Forelimb muscle (tissue), 1 donor: ENCODE results near the gene PSMD3. TPM values are rescaled to one million over a fixed set of nuclear protein-coding genes. Genes with fewer than 3 reads are reported as not detected.

Source experiments
- DNase-seq: peaks from one replicate; pipeline ENCODE4 v3.0.0-alpha.2; 2013; ENCODE audit warnings: low read depth
- polyA plus RNA-seq: library from polyadenylated mRNA; unstranded; fragments of 120-200 nt; gene quantifications from one replicate; pipeline ENCODE4 v1.2.1, GENCODE V29; 2013; ENCODE audit not compliant: insufficient read length

PSMD3 gene
- polyA plus RNA-seq, 1 donor: 92.0 TPM

DNA sequence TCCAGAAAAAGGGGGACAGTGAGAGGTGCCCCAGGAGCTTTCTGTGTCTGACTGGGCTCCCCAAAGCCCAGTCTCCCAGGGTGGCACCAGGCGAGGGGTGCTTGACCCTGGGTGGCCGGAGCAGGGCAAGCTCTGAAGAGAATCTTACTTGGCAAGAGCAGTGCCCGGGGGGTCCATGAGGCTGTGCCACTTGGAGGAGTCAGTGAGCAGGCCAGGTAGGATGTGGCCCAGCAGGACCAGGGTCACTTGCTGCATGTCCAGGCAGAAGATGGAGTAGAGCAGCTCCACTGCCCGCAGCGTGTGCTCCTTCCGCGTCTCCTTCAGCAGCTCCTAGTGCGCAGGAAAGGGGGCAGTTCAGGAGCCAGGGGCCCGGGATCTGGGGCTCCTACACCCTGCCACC lies 41.9 kb downstream of the PSMD3 start:
- DNase-seq: no peak

DNA sequence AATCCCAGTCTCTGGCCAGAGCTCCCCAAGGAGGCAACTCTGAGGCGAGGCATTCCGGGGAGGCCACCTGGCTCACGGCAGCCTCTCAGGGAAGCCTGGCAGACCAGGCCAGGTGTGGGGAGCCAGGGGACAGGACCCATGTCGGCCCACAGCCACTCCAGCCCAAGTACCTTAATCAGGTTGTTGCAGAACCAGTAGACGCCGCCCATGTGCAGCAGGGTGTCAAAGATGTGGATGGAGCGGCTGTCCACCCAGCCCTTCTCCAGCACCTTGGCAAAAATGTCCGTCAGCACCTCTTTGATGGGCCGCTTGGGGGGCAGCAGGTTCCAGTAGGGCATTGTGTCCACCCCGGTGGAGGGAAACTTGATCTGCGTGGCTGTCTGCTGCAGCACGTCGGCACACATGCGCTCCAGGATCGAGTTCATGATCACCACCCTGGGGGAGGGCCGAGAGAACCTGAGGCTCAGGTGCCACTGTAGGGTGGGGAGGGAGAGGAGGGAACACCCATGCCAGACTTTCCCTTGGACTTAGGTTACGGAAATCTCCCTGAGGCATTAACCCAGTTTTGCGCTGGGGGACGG lies 42.4 kb downstream of the PSMD3 start:
- DNase-seq: no peak

DNA sequence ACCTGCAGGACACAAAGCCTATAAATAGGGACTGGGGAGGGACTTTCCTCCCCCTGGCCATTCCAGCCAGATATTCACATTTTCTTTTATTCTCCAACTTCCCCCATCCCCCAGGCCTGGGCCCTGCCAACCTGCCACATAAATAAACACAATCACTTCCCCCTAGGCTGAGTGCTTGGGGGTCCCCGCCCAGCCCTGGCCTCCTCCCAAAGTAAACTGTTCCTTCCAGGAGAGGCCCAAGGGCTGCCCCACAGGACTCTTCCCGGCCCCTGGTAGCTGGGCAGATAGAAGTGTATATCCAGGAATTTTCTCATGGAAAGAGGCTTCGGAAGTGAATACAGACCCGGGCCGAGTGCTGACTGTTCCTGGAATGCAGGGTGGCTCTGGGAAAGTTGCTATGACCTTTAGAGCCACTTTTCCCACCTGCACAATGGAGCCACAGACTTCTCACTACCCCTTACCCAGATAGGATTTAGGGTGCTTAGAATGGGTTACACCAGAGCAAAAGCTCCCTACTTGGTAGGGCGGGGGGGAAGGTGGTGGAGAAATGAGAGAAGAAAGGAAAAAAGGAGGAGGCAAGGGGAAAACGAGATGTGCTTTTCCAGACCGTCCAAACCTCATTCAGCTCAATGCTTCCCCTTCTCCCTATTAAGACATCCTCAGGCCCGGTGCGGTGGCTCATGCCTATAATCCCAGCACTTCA lies 43.1 kb downstream of the PSMD3 start:
- DNase-seq: no peak

GRCh38 chr17:40024901-40025300 lies 44.3 kb downstream of the PSMD3 start:
- DNase-seq: no peak

- no peak for DNase-seq
Observed at GRCh38 chr17:40025559-40025958, 45.0 kb downstream of the PSMD3 start.

- no peak for DNase-seq
Observed at GRCh38 chr17:40025991-40026815, 45.6 kb downstream of the PSMD3 start.

DNA sequence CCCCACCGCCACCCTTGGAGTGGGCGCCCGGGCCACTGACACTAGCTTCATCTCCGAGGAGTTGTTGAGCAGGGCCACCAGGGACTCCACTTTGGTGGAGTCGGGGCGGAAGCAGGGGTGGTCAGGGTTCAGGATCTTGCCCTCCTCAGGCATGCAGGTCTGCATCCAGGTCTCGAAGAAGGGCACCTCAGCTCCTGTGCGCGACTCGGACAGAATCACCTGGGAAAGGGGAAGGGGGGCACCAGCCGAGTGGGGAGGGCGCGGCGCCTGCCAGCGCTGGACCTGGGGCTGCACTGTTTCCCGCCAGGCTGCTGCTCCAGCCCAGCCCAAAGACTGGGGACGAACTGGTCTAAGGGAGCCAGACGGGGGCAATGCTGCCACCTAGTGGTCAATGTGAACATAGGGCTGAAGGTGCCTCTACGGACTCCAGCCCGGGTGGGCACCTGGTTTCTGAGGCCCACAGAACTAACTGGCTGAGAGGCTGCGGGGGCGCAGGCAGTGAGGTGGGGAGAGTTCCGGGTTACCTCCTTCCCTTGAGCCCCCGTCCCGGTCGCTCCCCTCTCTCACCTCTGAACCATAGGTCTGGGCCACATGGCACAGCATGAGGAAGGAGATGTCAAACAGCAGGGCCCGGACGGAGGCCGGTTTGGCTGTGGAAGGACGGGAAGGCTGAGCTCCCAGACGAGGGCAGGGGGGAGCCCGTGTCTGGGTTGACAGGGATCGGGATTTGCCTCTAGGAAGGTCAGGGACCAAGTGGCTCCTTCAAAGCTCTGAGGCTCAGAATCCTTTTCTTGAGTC lies 46.4 kb downstream of the PSMD3 start:
- DNase-seq: peak; percentile 44

GRCh38 chr17:40027614-40028012 lies 47.0 kb downstream of the PSMD3 start:
- no peak for DNase-seq

- no peak for DNase-seq
Observed at GRCh38 chr17:40028595-40028994, 48.0 kb downstream of the PSMD3 start.

GRCh38 chr17:40031706-40032105 lies 51.1 kb downstream of the PSMD3 start:
- no peak for DNase-seq

DNA sequence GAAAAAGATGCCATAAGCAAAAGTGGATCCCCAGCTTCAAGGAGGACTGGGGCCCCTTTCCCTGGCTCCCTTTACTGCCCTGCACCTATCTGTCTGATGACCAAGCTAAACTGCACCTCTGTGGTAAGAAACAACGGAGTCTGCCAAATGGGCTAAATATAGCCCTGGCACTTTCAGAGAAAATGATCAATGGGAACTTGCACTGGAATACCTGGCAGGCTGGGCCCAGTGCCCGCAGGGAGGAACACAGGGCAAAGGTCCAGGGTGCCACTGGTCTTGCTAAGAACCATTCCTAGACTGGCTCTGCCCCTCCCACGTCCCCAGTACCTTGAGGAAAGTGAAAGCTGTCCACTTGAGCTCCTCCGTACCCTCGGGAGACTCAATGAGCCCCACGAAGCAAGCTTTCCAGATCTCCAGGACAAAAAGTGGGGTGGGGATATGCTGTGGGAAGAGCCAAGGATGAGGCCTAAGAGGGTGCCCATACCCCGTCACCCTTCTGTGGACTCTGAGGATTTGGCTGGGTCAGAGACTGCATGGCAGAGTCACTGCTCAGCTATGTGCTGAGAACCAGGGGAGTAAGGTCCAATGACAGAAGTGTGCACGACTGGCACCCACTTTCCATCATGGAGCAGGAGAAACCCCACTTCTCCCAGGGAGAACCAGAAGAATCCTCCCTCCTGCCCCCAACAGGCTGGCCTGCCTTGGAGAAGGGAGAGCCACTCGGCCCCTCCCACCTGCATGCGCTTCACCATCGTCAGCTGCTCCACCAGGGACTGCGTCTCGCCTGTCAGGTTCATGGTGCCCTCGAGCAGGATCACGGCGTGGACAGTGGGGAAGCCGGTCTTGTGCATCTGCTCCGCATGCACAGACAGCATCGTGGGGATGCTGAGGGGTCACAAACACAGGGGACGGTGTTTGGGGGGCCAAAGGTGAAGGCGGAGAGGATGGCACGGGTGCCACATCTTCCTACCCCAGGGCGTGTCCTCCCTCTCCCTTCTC lies 52.0 kb downstream of the PSMD3 start:
- DNase-seq: no peak

DNA sequence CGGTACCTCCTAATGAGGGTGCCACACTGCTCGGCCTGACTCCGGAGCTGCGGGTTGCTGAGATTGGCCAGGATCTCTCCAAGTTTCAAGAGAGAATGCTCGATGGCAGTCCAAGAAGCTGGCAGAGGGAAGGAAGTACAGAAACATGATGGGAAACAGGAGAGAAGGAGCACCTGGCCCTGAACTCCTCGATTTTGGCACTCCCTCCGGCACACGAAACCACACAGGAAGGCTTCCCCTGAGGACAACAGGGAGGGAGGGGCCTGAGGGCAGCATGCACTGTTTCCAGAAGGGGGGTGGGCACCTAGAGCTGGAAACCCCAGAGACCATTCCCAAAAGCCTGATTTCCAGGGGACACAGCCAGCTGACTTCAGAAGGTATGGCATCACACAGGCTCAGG lies 52.7 kb downstream of the PSMD3 start:
- DNase-seq: no peak

GRCh38 chr17:40034426-40035161 lies 54.0 kb downstream of the PSMD3 start:
- DNase-seq: no peak

- DNase-seq: no peak
Observed at GRCh38 chr17:40035162-40035559, 54.6 kb downstream of the PSMD3 start.

DNA sequence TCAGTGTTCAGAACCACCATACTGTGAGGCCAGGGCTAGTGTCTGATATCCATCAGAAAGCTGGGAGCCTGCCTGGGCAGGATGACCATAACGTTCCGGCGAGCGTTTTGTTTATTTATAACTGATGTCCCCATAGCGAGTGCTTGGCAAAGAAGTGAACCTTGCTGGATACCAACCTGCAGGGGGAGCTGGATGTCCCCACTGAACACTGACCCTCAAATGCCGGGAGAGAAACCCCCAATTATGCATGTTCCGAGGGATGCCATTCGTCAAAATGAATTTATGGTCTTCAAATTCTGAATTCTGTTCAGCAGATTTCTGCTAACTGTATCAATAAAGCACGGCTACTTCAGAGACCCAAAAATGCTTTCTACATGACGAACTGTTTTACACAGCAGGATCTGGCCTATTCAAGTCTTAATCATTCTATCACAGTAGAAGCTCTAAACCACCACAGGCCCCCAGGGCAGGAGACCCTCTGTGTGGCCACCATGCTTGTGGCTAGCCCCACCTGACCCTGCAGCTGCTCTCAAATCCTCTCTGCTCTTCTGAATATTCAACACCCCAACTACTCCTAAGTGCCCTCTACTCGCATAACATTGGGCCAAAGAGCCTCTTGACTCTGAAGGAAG lies 58.4 kb downstream of the PSMD3 start:
- DNase-seq: peak; percentile 85

DNA sequence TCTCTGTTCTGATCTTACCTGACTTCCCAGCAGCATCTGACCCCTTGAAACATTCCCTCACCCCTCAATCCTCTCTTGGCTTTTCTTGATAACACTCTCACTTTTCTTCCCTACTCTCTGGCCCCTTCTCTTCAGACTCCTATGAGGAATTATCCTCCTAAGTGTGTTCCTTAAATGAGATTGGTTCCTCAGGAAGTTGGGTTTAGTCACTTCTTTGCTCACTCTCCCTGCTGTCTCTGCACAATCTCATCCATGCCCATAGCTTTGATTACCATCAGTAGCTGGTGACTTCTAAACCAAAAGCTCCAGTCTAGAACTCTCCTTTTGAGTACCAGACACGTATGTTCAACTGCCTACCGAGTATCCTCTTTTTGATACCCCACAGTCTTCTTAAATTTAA lies 60.6 kb downstream of the PSMD3 start:
- no peak for DNase-seq
